K562 (cell line): ENCODE results near the gene C20orf173. TPM values are rescaled to one million over a fixed set of nuclear protein-coding genes. Genes with fewer than 3 reads are reported as not detected.

Experiments used
- MGA ChIP-seq: fragments of 450-650 bp; IDR thresholded peaks from 2 replicates; pipeline ENCODE4 v1.6.1; 2016; ENCODE audit warnings: mild to moderate bottlenecking, moderate library complexity
- RERE ChIP-seq: sonication (generic); formaldehyde crosslinking; IDR thresholded peaks from 2 replicates; pipeline ENCODE4 v1.8.0; 2023; ENCODE audit warnings: missing genetic modification reagents, mild to moderate bottlenecking, borderline replicate concordance
- polyA plus RNA-seq, 8 experiments: library from polyadenylated mRNA; depleted of rRNA in 4 of 8; stranded (reverse) in 5 of 8; unstranded in 3 of 8; fragments of >200 nt; fragmentation: Nextera tagmentation in 2 of 8; fragmentation: Illumina TruSeq in 1 of 8; extraction: Ambion mirVana in 2 of 8; extraction: Trizol in 1 of 8; gene quantifications; 2 replicates each; pipeline versions ENCODE4 v1.2.1 to v1.2.3, GENCODE V29; 2011 to 2014; ENCODE audit warnings: inconsistent platforms in 1 of 8, missing spikeins in 1 of 8
- total RNA-seq, 7 experiments: library from RNA; depleted of rRNA in 6 of 7; stranded (reverse); fragments of >200 nt in 6 of 7; fragmentation: Illumina TruSeq in 2 of 7; extraction: Trizol in 2 of 7; gene quantifications; 2 replicates each; pipeline versions ENCODE4 v1.2.1 to v1.2.3, GENCODE V29; 2011 to 2021; ENCODE audit warnings: low replicate concordance in 1 of 7

Gene C20orf173
- total and polyA plus RNA-seq, 9 of the 15 experiments (the other 6 are each of a cell fraction or from before 2014, with no cell fraction given), result not detected

GRCh38 chr20:35552914-35553313, 23.5 kb upstream of the C20orf173 start (continued):
- TF ChIP-seq MGA (no peak), RERE (no peak)
